Type B pancreatic cell (in vitro differentiated cells): ENCODE data around the gene DYRK4. TPM values are rescaled to one million over a fixed set of nuclear protein-coding genes. Genes with fewer than 3 reads are reported as not detected.

Experiments
- DNase-seq: peaks from one replicate; pipeline ENCODE4 v3.0.0; 2021; ENCODE audit warnings: mixed read lengths; ENCODE audit not compliant: unreplicated experiment; ENCODE audit errors: extremely low spot score
- H3K27ac Mint-ChIP-seq: 2 replicates; pipeline ENCODE4 v1.8.0; 2021; ENCODE audit warnings: mild to moderate bottlenecking, mixed read lengths
- H3K27me3 Mint-ChIP-seq: 2 replicates; pipeline ENCODE4 v1.8.0; 2021; ENCODE audit warnings: mixed read lengths
- H3K36me3 Mint-ChIP-seq: 2 replicates; pipeline ENCODE4 v1.8.0; 2021; ENCODE audit warnings: mixed read lengths
- H3K4me1 Mint-ChIP-seq: one replicate; pipeline ENCODE4 v1.8.0; 2021; ENCODE audit warnings: mixed read lengths; ENCODE audit not compliant: unreplicated experiment
- H3K4me3 Mint-ChIP-seq: 2 replicates; pipeline ENCODE4 v1.8.0; 2021; ENCODE audit warnings: mild to moderate bottlenecking, mixed read lengths
- H3K9me3 Mint-ChIP-seq: 2 replicates; pipeline ENCODE4 v1.8.0; 2021; ENCODE audit warnings: mixed read lengths
- CTCF ChIP-seq: fragments of 200-600 bp; sonication (generic); conservative IDR thresholded peaks from 2 replicates; pipeline ENCODE4 v1.5.0; 2021; ENCODE audit warnings: antibody characterized with exemption, mild to moderate bottlenecking
- total RNA-seq: library from RNA; stranded (reverse); gene quantifications from 2 replicates; pipeline ENCODE4 v1.2.1, GENCODE V29; 2021; ENCODE audit warnings: low replicate concordance

The DYRK4 gene
- total RNA-seq, 1 donor from 2014 or later: 31.6 TPM

DNA sequence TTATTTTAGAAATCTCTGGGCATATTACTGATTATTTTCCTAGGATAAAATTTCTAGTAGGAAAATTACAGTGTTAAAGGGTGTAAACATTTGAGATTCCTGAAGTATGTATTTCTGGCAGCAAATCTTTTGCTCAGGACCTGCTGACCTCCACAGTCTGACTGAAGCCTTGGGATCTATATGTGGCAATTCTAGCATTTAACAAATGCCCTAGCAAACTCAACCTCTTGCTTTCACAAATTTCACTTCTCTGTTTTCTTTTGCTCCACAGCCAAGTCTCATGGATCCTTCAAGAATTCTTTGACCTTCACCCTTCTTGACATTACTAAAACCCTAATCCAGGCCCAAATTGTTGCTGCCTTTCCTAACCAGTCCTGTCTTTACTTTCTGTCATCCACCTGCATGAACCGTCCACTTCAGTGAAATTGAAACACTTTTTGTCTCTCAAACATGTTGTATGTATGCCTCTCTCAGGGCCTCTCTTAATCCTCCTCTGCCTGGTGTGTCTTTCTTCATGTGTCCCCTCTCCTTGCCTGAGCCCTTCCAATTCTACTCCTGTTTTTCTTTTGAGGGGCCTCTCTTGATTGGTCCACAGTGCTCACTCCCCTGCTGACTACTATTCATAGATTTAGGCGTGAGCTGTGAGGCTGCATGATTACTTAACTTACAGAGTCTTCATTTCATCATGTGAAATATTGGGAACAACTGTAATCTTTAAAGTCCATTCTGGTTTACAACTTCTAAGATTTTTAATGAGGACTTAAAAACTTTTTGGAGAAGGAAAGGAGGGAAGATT lies 5.1 kb upstream of the DYRK4 start:
- no peak for TF ChIP-seq CTCF
- Mint-ChIP-seq H3K4me3 (no peak overlapping the region), H3K27ac (no peak overlapping the region), H3K36me3 (peaks cover 18% of the 10 kb centered on the region), H3K9me3 (no peaks in the 10 kb centered on the region), H3K27me3 (peaks cover 3% of the 10 kb centered on the region), H3K4me1 (peaks cover 4% of the 10 kb centered on the region)
- no peak for DNase-seq

DNA sequence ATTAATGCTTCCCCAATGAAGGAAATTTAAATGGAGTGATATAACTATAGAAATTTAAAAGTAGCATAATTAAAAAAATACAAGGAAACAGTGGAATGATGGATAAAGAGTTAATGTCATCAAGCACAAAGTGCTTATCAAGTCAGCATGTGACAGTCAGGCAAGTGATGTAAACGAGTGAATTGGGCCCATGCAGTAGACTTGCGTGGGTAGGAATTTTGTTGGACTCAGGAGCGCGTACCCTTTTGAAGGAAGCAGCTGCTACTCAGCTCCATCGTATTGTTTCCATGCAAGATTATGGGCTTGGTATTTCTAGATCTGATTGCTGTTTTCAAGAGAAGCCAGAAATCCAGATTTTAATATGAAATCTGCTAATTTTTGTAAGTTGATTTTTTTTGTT lies 4.4 kb upstream of the DYRK4 start:
- H3K36me3 Mint-ChIP-seq: peaks cover 19% of the 10 kb centered on the region
- H3K4me1 Mint-ChIP-seq: peaks cover 7% of the 10 kb centered on the region
- no peaks in the 10 kb centered on the region for H3K9me3 Mint-ChIP-seq
- peaks cover 10% of the 10 kb centered on the region for H3K27me3 Mint-ChIP-seq
- H3K4me3 Mint-ChIP-seq: no peak overlapping the region
- DNase-seq: no peak
- no peak for TF ChIP-seq CTCF
- H3K27ac Mint-ChIP-seq: no peak overlapping the region

DNA sequence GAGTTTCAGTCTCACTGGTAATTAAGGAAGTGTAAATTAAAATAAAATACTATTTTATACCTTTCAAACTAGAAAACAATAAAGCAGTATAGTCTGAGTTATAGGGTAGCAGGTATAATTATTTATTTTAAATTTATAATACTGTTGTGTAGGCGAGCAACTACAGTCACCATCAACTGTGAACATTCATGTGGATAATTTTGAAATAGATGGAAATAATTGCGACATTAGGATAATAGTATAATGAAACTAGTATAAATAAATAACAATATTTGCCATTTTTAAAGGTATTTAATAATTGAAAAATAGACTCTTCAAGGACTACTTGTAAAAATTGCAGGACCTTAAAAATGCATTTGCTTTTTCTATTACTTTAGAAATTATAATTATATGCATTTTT lies 3.8 kb upstream of the DYRK4 start:
- Mint-ChIP-seq H3K4me3 (no peak overlapping the region), H3K27me3 (peaks cover 15% of the 10 kb centered on the region), H3K36me3 (peaks cover 19% of the 10 kb centered on the region), H3K27ac (no peak overlapping the region), H3K9me3 (no peaks in the 10 kb centered on the region), H3K4me1 (peaks cover 7% of the 10 kb centered on the region)
- no peak for TF ChIP-seq CTCF
- DNase-seq: no peak

DNA sequence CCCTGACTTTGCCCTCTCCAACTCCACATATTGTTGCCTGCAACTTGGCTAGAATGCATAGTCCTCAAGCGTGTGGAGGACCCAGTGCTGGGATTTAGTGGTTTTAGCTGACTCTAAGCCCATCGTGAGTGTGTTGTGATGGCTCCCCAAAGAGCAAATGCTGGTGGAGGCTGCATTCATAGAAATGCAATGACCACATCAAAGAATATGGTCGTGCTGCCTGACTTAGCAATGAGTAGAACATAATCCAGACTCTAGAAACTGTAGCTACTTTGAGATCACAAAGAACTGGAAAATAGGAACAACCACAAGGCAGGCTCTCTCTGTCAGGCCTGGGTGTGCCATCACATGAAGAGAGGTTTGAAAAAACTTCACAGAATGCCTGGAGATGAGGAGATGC lies 1.3 kb downstream of the DYRK4 start:
- Mint-ChIP-seq H3K4me1 (peaks cover 7% of the 10 kb centered on the region), H3K27me3 (peaks cover 40% of the 10 kb centered on the region), H3K36me3 (peaks cover 14% of the 10 kb centered on the region), H3K4me3 (peak overlapping the region; percentile 9), H3K9me3 (no peaks in the 10 kb centered on the region), H3K27ac (no peak overlapping the region)
- no peak for DNase-seq
- no peak for TF ChIP-seq CTCF

DNA sequence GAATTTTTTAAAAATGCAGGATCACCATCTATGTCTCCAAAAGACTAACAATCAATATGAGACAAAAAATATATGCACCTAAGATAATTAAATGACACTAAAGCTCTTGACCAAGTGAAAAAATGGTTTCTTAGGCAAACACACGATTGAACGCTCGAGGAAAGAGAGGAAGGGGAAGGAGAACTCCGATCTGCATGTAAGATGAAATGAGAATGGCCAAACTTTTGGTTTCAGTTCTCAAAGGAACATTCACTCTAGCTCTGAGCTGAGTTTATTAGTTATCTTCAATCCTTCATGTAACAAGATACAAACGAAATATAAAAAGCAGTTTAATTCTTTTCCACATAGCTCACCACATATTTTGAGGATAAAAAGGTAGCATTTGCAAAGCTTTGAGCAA lies 2.8 kb downstream of the DYRK4 start:
- Mint-ChIP-seq H3K36me3 (peaks cover 14% of the 10 kb centered on the region), H3K9me3 (no peaks in the 10 kb centered on the region), H3K4me1 (peaks cover 7% of the 10 kb centered on the region), H3K27ac (no peak overlapping the region), H3K4me3 (no peak overlapping the region), H3K27me3 (peaks cover 40% of the 10 kb centered on the region)
- DNase-seq: no peak
- no peak for TF ChIP-seq CTCF
